Natural killer cell treated with Interleukin-12 subunit alpha and Interleukin-12 subunit beta and Interleukin-15 and Interleukin-18, amount 100 ng/mL, for 72 hours (primary cell): ENCODE results near the gene ESAM. TPM values are rescaled to one million over a fixed set of nuclear protein-coding genes. Genes with fewer than 3 reads are reported as not detected.

Experiments
- ATAC-seq, 2 donors: fragments of 150-1000 bp; cut with Tn5 transposase in 1 of 2; sonication (Bioruptor Pico), chemical (Tn5 transposase) in 1 of 2; 2 replicates each; pipeline ENCODE4 v1.10.0; 2021
- DNase-seq: peaks from one replicate; pipeline ENCODE4 v3.0.0; 2022; ENCODE audit warnings: low spot score
- H3K27ac Mint-ChIP-seq, 2 donors: 1 replicate in 1 of 2; 2 replicates in 1 of 2; pipeline ENCODE4 v1.8.0; 2022; ENCODE audit warnings: mixed read lengths in 2 of 2, mild to moderate bottlenecking in 1 of 2, moderate library complexity in 1 of 2
- H3K27me3 Mint-ChIP-seq, 2 donors: 1 replicate in 1 of 2; 2 replicates in 1 of 2; pipeline ENCODE4 v1.8.0; 2022; ENCODE audit warnings: mixed read lengths in 2 of 2
- H3K36me3 Mint-ChIP-seq: one replicate; pipeline ENCODE4 v1.8.0; 2022; ENCODE audit warnings: mixed read lengths
- H3K4me1 Mint-ChIP-seq, 2 donors: 1 replicate in 1 of 2; 2 replicates in 1 of 2; pipeline ENCODE4 v1.8.0; 2022; ENCODE audit warnings: low read depth in 2 of 2, mixed read lengths in 2 of 2, mild to moderate bottlenecking in 1 of 2
- H3K4me3 Mint-ChIP-seq: one replicate; pipeline ENCODE4 v1.8.0; 2022; ENCODE audit warnings: mixed read lengths
- H3K9me3 Mint-ChIP-seq: 2 replicates; pipeline ENCODE4 v1.8.0; 2022; ENCODE audit warnings: mixed read lengths
- total RNA-seq, 2 donors: library from RNA; stranded (reverse); gene quantifications; one replicate each; pipeline ENCODE4 v1.2.3, GENCODE V29; 2022

ESAM gene
- total RNA-seq, 2 donors from 2014 or later: 0.17 to 1.4 TPM

DNA sequence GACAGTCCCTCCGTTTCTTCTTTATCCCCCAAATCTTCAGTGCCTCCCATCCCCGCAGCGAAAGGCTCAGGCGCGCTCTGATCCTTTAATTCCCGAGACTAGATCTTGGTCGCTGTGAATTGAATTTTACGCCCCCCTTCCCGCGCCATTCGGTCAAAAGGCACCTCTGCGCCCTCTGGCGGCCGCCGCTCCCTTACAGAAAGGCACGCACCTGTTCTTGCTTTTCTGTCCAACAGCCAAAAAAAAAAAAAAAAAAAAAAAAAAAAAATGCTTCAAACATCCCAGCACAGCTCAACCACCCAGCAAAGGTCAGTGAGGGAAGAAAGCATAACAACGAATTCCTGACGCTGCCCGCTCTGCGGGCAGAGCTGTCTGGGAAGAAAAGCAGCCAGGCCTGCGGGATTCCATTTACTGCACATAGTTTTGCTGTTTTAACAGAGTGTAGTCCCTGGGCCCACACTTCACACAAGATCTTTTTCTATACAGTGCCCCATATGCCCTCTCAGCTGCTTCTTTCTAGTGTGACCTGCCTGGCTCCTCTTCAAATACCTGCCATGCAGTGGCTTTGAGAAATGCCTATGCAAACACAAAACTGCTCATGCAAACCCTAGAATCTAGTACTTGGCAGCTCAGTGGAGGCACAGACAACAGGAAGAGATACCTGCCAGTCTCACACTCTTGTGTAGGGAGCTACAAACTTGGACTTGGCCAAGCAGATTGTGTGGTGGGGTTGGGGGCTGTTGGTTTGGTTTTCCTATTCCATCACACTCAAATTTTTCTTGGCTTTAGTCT, 1.3 kb upstream of the ESAM start:
- H3K27ac Mint-ChIP-seq: no peak overlapping the region
- no peaks in the 10 kb centered on the region for H3K36me3 Mint-ChIP-seq
- H3K9me3 Mint-ChIP-seq: no peaks in the 10 kb centered on the region
- H3K4me3 Mint-ChIP-seq: peak overlapping the region; percentile 87
- ATAC-seq: peak in 1 of 2 donors; percentile 55
- DNase-seq: peak; percentile 78
- H3K27me3 Mint-ChIP-seq: peaks cover 13 to 16% of the 10 kb centered on the region in 2 donors
- H3K4me1 Mint-ChIP-seq: peaks cover 9 to 12% of the 10 kb centered on the region in 2 donors

DNA sequence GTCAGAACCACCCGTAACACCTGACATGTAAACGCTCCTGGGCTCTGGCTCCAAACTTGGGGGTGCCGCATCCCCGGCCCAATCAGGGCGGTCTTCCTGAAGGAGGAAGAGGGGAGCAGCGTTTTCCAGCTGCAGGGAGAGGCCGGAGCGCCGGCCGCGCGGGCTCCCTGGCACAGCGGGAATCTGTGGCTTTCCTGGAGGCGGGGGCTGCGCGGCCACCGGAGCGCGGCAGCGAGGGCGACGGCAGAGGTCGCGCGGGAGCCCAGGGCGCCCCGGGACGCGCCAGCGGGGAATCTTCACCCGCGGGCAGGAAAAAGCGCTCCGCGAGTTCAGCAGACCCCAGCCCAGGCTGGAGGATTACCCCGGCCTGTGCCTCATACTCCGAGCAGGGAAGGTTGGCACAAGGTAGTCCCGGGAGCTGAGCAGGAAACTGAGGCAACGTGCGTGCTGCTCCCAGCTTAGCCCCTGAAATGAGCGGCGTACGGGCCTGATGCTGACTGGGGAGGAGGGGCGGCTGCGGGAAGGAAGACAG, 600 bp upstream of the ESAM start:
- Mint-ChIP-seq H3K27ac (no peak overlapping the region), H3K36me3 (no peaks in the 10 kb centered on the region), H3K4me3 (peak overlapping the region; percentile 87), H3K27me3 (peaks cover 19% of the 10 kb centered on the region in 2 donors), H3K4me1 (peaks cover 11 to 14% of the 10 kb centered on the region in 2 donors), H3K9me3 (no peaks in the 10 kb centered on the region)
- DNase-seq (no peak), ATAC-seq (peak; percentile 42 to 54)

DNA sequence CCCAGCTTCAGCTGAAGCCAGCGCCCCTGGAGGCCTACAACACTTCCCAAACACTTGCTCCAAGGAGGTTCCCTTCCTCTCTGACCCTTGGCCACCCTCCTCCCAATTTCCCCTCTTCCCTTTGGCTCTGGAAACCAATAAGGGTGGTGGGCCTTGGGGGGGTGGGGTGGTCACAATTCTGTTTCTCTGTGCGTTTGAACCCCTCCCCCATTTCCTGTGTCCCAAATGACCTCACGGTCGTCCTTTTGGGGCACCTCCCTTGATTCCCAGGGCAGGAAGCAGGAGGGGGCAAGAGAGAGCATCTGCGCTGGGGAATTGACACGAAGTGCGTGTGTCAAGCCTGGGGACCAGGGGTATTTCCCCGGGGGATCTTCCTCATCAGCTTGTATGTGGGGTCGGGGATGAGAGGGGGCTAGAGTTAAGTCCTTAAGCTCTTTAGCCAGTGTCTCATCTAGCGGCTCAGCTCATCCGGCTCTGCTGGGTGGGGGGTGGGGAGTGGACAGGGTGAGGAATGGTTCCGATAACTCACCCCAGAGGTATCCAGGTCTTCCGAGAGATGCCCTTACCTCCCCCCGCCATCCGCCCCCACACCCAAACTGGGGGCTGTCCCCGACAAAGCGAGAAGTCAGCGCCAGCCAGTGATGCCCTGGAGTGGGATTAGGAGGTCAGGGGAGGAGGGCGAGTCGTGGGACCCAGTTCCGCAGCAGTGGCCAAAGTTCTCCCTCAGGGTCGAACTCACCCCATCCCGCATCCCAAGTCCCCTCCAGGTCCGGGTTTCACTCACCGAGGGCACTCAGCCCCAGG, 587 bp downstream of the ESAM start:
- peaks cover 11 to 14% of the 10 kb centered on the region in 2 donors for H3K4me1 Mint-ChIP-seq
- DNase-seq (no peak), ATAC-seq (no peak)
- H3K9me3 Mint-ChIP-seq: no peaks in the 10 kb centered on the region
- no peaks in the 10 kb centered on the region for H3K36me3 Mint-ChIP-seq
- H3K27me3 Mint-ChIP-seq: peaks cover 27 to 31% of the 10 kb centered on the region in 2 donors
- no peak overlapping the region for H3K27ac Mint-ChIP-seq
- H3K4me3 Mint-ChIP-seq: peak overlapping the region; percentile 32

DNA sequence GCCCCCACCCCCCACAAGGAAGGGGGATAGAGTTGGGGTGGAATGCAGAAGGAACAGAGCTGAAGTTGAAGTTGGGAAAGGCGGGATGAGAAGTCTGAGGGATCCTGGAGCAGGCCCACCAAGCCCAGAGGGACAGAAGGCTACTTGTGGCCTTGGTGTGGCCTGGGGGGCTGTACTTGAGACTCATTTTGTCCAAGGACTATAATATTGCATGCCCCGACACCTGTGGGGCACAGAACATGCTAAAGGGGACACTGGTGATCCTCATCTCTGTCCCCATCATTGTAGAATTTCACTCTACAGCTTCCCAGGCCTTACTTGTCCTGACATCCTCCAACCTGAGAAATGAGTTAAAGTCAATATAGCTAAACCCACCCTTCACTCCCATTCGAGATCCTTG, 1.3 kb downstream of the ESAM start:
- no peaks in the 10 kb centered on the region for H3K36me3 Mint-ChIP-seq
- no peak for DNase-seq
- peak overlapping the region; percentile 22 for H3K4me3 Mint-ChIP-seq
- no peak for ATAC-seq
- H3K27me3 Mint-ChIP-seq: peaks cover 30 to 34% of the 10 kb centered on the region in 2 donors
- peaks cover 11 to 14% of the 10 kb centered on the region in 2 donors for H3K4me1 Mint-ChIP-seq
- no peaks in the 10 kb centered on the region for H3K9me3 Mint-ChIP-seq
- no peak overlapping the region for H3K27ac Mint-ChIP-seq

DNA sequence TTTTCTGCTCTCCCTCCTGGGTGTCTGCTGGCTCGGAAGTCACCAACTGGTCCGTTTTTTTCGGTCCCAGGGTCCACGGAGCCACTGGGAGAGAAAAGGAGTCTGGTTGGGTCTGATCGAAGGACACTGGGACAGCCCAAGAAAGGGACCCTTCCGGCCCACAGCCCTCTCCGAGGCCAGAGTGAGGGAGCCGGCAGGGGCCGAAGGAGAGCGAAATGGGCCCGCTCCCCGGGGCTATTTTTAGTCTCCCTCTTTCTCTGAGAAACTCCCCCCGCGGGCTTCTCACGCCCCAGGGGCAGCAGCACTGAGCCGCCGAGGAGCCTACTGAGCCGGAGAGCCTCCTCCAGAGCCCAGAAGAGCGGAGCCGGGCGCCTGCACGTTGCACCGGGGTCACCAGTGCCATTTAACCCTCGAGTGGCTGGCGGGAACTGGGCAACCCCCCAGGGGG, 1.9 kb downstream of the ESAM start:
- H3K9me3 Mint-ChIP-seq: no peaks in the 10 kb centered on the region
- no peak overlapping the region for H3K27ac Mint-ChIP-seq
- no peaks in the 10 kb centered on the region for H3K36me3 Mint-ChIP-seq
- DNase-seq (no peak), ATAC-seq (no peak)
- H3K27me3 Mint-ChIP-seq: peaks cover 30 to 34% of the 10 kb centered on the region in 2 donors
- H3K4me3 Mint-ChIP-seq: no peak overlapping the region
- H3K4me1 Mint-ChIP-seq: peaks cover 11 to 14% of the 10 kb centered on the region in 2 donors

DNA sequence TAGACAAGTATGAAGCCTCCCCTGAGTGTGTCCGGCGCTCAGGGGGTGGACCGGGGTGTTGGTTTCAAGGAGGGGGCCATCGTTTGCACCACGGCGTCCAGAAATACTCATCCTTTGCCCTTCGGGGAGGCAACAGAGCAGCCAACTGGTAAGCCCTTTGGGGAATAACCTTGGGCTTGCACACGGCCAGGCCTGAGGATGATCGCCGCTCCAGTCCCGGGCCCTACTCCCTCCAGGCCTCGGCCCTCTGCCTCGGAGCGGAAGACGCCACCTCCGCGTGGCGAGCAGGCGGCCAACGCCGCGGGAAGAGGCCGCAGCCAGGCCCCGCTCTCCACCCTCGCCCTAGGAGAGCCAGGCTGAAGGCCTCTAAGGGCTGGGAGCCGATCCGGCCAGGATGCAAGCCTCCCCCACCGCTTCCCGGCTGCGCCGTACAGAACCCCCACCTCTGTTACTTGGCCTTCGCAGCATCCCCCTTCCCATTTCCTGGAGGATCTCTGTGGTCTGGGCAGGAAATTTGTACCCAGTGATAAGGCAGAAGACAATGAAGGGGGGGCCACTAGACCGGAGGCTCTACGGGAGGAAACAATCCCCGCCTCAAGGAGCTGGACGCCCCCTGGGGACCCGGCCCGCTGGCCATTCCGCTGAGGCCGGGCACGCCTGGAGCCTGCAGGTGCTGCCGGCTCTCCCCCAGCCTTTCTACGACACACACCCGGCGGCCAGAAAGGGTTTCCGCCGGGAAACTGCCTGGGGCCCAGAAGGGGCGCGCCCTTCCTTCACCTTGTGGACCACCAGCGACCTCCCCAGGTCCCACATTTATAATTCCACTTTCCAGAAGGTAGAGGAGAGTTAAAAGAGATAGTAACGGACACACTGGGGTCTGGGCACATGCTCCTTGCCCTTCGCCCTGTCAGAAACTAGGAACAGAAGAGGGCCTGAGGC, 2.6 kb downstream of the ESAM start:
- Mint-ChIP-seq H3K4me1 (peaks cover 11 to 14% of the 10 kb centered on the region in 2 donors), H3K9me3 (no peaks in the 10 kb centered on the region), H3K36me3 (no peaks in the 10 kb centered on the region), H3K4me3 (no peak overlapping the region), H3K27ac (no peak overlapping the region), H3K27me3 (peaks cover 30 to 34% of the 10 kb centered on the region in 2 donors)
- ATAC-seq: no peak
- no peak for DNase-seq

DNA sequence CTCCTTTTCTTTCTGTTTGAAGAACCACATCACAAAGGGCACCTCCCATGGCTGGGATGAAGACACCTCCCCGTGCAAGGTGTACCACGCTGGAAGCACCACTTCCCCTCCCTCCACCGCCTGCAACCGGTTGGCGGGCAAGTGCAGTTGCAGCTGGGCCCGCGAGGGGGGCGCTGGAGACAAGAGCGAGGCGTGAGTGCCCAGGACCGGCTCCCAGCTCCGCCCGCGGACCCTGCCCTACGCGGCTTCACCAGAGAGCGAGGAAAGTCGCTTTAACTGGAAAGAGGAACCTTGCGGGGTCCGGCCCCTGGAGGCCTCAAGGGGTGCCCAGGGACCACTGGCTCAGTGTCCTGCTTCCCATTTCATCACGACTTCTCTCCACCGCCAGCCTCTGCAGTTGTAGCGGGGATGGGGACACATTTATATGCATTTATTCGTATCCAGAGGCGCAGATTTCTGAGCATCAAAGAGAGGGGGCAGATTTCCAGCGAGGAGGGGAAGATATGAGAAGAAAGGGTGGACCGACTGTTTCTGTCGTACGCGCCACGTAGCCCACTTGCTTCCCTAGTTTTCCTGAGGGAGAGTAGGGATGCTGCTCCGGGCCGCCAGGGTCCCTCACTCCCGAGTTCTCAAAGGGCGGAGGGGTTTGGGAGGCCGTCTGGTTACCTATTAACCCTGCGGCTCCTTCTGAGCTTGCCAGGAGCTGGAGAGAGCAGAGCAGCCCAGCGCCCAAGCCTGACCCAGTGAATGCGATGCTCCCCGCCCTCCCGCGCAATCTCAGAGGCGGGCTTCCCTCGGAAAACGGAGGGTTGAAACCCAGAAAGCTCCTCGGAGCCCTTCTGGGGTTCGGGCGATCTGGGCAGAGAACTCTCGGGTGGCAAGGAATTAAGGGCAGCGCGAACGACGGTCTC, 3.5 kb downstream of the ESAM start:
- ATAC-seq (peak; percentile 58 to 69), DNase-seq (no peak)
- peak overlapping the region; percentile 42 for H3K4me3 Mint-ChIP-seq
- H3K27me3 Mint-ChIP-seq: peaks cover 34% of the 10 kb centered on the region in 2 donors
- H3K27ac Mint-ChIP-seq: no peak overlapping the region
- H3K9me3 Mint-ChIP-seq: no peaks in the 10 kb centered on the region
- H3K4me1 Mint-ChIP-seq: peaks cover 11 to 12% of the 10 kb centered on the region in 2 donors
- no peaks in the 10 kb centered on the region for H3K36me3 Mint-ChIP-seq

DNA sequence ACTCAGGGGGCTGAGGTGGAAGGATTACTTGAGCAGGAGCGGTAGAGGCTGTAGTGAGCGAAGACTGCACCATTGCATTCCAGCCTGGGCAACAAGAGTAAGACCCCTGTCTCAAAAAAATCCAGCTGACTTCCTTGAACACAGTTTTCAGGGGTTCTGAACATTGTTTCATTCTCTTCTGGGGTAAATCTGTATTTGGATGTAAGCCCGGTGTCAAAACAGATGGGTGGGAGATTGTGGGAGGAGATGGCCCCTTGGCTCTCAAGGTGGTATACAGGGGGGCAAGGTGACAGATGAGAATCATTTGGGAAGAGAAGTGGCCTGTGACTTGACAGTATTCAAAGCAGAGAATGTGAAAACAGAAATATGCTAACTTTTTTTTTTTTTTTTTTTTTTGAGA, 4.8 kb downstream of the ESAM start:
- H3K9me3 Mint-ChIP-seq: no peaks in the 10 kb centered on the region
- H3K4me1 Mint-ChIP-seq: peaks cover 6 to 9% of the 10 kb centered on the region in 2 donors
- peaks cover 27 to 31% of the 10 kb centered on the region in 2 donors for H3K27me3 Mint-ChIP-seq
- H3K36me3 Mint-ChIP-seq: no peaks in the 10 kb centered on the region
- no peak overlapping the region for H3K4me3 Mint-ChIP-seq
- no peak overlapping the region for H3K27ac Mint-ChIP-seq
- no peak for DNase-seq
- ATAC-seq: no peak

DNA sequence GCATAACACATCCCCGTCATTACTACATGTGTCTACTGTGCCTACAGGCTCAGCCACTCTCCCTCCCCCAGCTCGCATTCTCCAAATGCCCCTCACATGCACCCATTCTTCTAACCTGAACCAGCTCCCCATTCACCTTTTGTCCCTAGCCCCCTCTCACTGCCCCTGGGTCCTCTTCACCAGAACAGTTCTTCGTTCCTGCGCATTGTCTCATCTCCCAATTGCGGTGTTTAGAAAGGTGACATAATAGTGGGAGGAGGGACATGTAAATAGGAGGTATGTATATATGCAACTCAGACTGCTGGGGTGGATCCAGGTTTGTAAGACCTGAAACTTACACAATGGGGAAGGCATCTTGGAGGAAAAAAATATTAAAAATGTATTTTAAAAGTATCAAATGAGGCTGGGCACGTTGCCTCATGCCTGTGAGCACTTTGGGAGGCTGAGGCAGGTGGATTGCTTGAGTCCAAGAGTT, 5.3 kb downstream of the ESAM start:
- peaks cover 27 to 31% of the 10 kb centered on the region in 2 donors for H3K27me3 Mint-ChIP-seq
- peaks cover 6 to 9% of the 10 kb centered on the region in 2 donors for H3K4me1 Mint-ChIP-seq
- H3K4me3 Mint-ChIP-seq: no peak overlapping the region
- DNase-seq (no peak), ATAC-seq (no peak)
- H3K9me3 Mint-ChIP-seq: no peaks in the 10 kb centered on the region
- no peak overlapping the region for H3K27ac Mint-ChIP-seq
- no peaks in the 10 kb centered on the region for H3K36me3 Mint-ChIP-seq

DNA sequence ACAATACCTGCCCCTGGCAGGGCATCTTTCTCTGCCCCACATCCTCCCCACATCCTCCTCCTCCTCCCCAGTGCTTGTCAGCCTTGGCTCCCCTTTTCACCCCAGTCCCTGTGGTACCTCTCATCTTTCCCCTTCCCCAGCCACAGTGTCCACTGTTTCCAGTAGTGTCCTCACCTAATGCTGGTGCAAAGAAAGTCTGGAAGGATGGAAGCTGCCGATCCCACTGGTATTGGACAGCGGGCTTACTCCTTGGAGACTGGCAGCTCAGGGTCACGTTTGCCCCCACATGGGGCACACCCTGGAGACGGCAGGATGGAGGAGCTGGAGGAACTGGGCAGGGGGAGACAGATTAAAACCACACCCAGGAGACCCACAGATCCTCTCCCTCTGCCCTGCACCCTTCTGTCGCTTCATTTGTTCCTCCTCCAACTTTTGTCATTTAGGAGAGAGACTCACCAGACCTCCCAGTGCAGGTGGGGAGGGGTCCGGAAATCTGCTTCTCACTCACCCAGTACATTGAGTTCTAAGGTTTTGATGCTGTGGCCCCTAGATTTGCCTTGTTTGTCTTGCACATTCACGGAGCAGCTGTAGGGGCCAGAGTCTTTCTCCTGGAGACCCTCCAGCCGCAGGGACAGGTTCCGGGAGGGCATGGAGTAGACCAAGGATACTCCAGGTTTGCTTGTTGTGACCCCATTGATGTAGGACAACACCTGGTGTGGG, 5.9 kb downstream of the ESAM start:
- no peak overlapping the region for H3K27ac Mint-ChIP-seq
- H3K27me3 Mint-ChIP-seq: peaks cover 27 to 31% of the 10 kb centered on the region in 2 donors
- H3K4me3 Mint-ChIP-seq: no peak overlapping the region
- peaks cover 6 to 9% of the 10 kb centered on the region in 2 donors for H3K4me1 Mint-ChIP-seq
- DNase-seq (no peak), ATAC-seq (no peak)
- H3K9me3 Mint-ChIP-seq: no peaks in the 10 kb centered on the region
- H3K36me3 Mint-ChIP-seq: no peaks in the 10 kb centered on the region

DNA sequence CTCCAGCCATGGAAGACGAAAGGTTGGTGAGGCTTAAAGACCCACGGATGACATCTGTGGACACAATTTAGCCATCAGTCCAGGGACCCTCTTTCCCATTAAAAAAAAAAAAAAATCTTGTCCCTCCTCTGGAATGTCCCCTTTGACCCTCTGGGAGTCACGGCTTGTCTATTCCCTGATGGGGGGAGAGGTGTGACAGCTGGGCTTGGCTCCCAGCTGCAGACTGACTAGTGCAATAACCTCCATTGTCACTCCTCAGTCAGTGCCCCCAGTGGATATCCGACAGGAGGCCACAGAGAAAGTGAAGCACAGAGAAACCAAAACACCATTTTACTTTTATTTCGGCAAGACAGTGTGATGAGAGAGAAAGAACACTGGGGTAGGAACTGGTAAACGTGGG, 7.4 kb downstream of the ESAM start:
- Mint-ChIP-seq H3K4me1 (peaks cover 5 to 6% of the 10 kb centered on the region in 2 donors), H3K9me3 (no peaks in the 10 kb centered on the region), H3K36me3 (no peaks in the 10 kb centered on the region), H3K4me3 (no peak overlapping the region), H3K27ac (no peak overlapping the region), H3K27me3 (peaks cover 27 to 29% of the 10 kb centered on the region in 2 donors)
- ATAC-seq: no peak
- no peak for DNase-seq

DNA sequence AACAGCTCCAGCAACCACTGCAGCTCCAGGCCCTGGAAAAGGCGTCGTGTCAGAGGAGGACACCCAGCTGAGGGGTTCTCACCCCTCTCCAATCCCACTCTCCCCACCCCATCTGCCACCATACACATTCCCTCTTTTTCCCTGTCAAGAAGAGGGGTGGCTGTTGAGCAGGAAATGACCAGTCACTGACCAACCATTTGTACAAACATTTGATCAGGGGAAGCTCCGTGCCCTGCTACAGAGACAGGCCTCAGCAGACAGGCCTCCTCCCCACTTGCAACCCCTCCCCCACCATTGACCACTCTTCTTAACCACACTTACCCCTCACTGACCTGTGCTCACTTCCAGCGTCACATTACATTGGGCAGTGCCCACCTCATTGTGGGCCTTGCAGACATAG, 7.8 kb downstream of the ESAM start:
- Mint-ChIP-seq H3K9me3 (no peaks in the 10 kb centered on the region), H3K36me3 (no peaks in the 10 kb centered on the region), H3K4me1 (peaks cover 5 to 6% of the 10 kb centered on the region in 2 donors), H3K27ac (no peak overlapping the region), H3K4me3 (no peak overlapping the region), H3K27me3 (peaks cover 27 to 29% of the 10 kb centered on the region in 2 donors)
- DNase-seq (no peak), ATAC-seq (no peak)
